Fibroblast of the aortic adventitia (primary cell): ENCODE results near the gene MAPK8IP1. TPM values are rescaled to one million over a fixed set of nuclear protein-coding genes. Genes with fewer than 3 reads are reported as not detected.

Source experiments
- DNase-seq: peaks from one replicate; pipeline ENCODE4 v3.0.0-alpha.2; 2010; ENCODE audit warnings: low read depth
- H3K4me3 ChIP-seq: 2 replicates; pipeline ENCODE4 v1.5.1; 2011; ENCODE audit warnings: low read depth, mild to moderate bottlenecking, control low read depth, low read length, moderate library complexity
- total RNA-seq: library from RNA; depleted of rRNA; stranded (reverse); fragments of >200 nt; gene quantifications from 2 replicates; pipeline ENCODE4 v1.2.3, GENCODE V29; 2012; ENCODE audit warnings: low replicate concordance
- TF ChIP-seq, protein P1 (sequence below): IDR thresholded peaks from 2 replicates; pipeline ENCODE4 v1.5.1; 2011; ENCODE audit warnings: mild to moderate bottlenecking, low read length, control low read depth, inconsistent platforms; ENCODE audit not compliant: insufficient read depth

The MAPK8IP1 gene
- total RNA-seq, 1 donor: 8.1 TPM

GRCh38 chr11:45852712-45853101, 32.7 kb upstream of the MAPK8IP1 start:
- H3K4me3 ChIP-seq: no peak overlapping the region
- DNase-seq: no peak
- TF ChIP-seq, protein P1, sequence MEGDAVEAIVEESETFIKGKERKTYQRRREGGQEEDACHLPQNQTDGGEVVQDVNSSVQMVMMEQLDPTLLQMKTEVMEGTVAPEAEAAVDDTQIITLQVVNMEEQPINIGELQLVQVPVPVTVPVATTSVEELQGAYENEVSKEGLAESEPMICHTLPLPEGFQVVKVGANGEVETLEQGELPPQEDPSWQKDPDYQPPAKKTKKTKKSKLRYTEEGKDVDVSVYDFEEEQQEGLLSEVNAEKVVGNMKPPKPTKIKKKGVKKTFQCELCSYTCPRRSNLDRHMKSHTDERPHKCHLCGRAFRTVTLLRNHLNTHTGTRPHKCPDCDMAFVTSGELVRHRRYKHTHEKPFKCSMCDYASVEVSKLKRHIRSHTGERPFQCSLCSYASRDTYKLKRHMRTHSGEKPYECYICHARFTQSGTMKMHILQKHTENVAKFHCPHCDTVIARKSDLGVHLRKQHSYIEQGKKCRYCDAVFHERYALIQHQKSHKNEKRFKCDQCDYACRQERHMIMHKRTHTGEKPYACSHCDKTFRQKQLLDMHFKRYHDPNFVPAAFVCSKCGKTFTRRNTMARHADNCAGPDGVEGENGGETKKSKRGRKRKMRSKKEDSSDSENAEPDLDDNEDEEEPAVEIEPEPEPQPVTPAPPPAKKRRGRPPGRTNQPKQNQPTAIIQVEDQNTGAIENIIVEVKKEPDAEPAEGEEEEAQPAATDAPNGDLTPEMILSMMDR: no peak

DNA sequence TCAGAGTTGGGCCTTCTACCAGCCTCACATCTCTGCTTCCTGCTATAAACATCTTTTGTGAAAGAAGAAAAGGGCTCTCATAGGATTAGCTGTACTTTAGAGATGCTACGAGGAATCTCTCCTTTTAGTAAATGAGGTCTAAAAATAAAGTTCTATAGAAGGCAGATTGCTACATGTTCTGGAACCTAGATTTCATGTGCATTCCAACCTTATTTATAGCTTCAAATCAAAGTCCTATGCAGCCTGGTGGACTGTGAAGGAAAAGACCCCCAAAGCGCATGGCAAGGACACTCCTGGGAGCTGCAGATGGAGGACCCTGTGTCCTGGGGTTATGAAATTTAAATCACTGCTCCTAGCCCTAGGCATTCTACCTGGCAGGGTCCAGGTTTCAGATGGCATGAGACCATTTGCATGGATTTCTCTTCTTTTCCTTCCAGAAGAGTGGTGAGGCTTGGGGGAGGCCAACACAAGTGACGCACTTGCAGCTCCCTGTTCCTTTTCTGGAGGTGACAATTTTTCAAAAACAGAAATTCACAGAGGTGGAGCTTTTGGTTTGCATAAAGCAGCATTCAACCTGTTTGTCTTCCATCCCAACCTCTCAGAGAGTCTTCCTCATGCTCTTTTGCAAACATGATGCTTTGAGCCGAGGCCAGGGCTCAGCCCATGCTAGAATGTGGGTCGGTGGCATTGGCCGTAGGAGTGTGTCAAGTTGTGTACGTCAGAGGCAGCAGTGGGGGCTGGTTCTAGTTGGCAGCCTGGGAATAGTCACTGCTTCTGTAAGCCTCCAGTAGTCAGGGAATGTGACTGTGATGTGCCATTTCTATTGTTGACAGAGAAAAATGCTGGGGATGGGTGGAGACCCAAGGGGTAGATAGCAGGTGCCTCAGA, 31.9 kb upstream of the MAPK8IP1 start:
- no peak for DNase-seq
- H3K4me3 ChIP-seq: no peak overlapping the region
- TF ChIP-seq, protein P1: no peak

GRCh38 chr11:45855308-45855707, 30.1 kb upstream of the MAPK8IP1 start:
- TF ChIP-seq, protein P1: no peak
- H3K4me3 ChIP-seq: no peak overlapping the region
- no peak for DNase-seq

DNA sequence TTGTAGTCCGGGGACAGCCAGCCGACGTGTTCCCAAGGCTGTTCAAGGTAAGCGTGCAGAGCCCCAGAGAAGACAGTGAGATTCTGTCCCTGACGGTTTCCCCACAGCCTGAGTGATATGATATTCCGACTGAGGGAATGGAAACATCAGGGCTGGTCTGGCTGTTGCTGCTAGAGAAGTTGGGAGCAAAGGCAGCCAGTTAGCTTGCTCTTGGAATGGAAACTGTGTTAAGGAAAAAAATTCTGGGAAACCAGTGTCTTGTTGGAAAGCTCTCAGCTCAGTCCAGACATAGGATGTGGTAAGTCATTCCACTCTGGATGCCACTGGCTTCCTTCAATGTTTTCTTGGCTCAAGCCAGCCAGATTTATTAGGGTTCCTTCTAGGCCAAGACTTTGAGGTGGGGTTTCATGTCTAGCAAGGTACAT, 29.4 kb upstream of the MAPK8IP1 start:
- DNase-seq: peak; percentile 87
- H3K4me3 ChIP-seq: no peak overlapping the region
- TF ChIP-seq, protein P1: no peak

DNA sequence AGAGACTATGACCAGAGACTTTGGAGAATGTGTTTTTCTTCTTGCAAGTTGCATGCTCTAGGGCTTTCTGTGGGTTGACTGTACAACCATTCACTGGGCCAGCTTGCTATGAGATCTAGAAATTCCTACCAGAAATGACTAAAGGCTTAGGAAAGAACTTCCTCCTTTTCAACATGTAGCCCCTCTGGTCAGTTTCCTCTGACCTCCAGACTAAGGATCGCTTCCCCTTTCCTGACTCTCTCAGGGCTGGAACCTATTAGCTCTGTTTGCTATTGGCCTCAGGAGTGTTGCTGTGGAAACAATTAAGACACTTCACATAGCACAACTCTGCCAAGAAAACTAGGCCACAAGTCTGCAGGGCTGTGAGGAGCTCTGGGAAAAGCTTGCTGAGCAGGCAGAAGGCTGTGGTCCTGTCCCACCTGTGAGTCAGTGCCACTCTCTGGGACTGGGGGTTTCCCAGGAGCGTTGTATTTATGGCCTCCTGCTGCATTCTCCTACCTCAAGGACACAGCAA, 27.4 kb upstream of the MAPK8IP1 start:
- TF ChIP-seq, protein P1: no peak

GRCh38 chr11:45858751-45859398, 26.6 kb upstream of the MAPK8IP1 start:
- TF ChIP-seq, protein P1: no peak
- DNase-seq: no peak
- H3K4me3 ChIP-seq: no peak overlapping the region

More for the DNA sequence above, 27.4 kb upstream of the MAPK8IP1 start:
- no peak overlapping the region for H3K4me3 ChIP-seq
- DNase-seq: peak; percentile 92
